K562 (cell line): Measurements from ENCODE around the gene MRPL41. TPM values are rescaled to one million over a fixed set of nuclear protein-coding genes. Genes with fewer than 3 reads are reported as not detected.
A peak's percentile ranks its signal among the peaks of the same experiment; 100 is the strongest.
"Not testable (repeated sequence)": the region's sequence is repeated elsewhere in the genome, so short reads cannot be mapped to it uniquely, and the experiment has no call there.

ENCODE experiments used
- ATAC-seq: fragments of 200-7000 bp; cut with Tn5 transposase; 3 replicates; pipeline ENCODE4 v1.9.1; 2020; ENCODE audit warnings: moderate library complexity
- BruUV-seq: library from RNA; stranded (reverse); fragments of 400-500 nt; replicated peaks from 2 replicates; lab custom pipeline; 2021; lab: Mats Ljungman, UMichigan
- CTCF ChIA-PET: fragments of 300-600 bp; formaldehyde crosslinking; extraction: SDS; loops from one replicate; lab custom pipeline; 2021; ENCODE audit warnings: low intra/inter-chr PET ratio; lab: Yijun Ruan, JAX
- POLR2A ChIA-PET: fragments of 300-600, 350-650 bp; sonication (Branson Sonifier 250); formaldehyde crosslinking; extraction: SDS; loops from one replicate; lab custom pipeline; 2021; ENCODE audit warnings: antibody characterized with exemption, inconsistent platforms; lab: Yijun Ruan, JAX
- DNase-seq, 4 experiments: peaks; one replicate each; pipeline versions ENCODE4 v3.0.0 to v3.0.0-alpha.2; 2011 to 2018; ENCODE audit warnings: low spot score in 3 of 4, mixed read lengths in 3 of 4; ENCODE audit errors: extremely low read depth in 1 of 4
- FAIRE-seq: peaks from 2 replicates; lab custom pipeline; 2011; peaks lifted over from hg19 to GRCh38; lab: Jason Lieb, UNC
- H2AFZ ChIP-seq: 2 replicates; pipeline ENCODE4 v1.6.0; 2011; ENCODE audit warnings: low read depth, low read length, control low read depth, inconsistent platforms
- H3K27ac ChIP-seq: fragments of 200-600 bp; 3 replicates; pipeline ENCODE4 v1.8.0; 2011; ENCODE audit warnings: low read depth, mild to moderate bottlenecking, control low read depth, inconsistent platforms, low read length, moderate library complexity, mixed read lengths; ENCODE audit errors: extremely low read depth
- H3K27me3 ChIP-seq, 2 experiments: fragments of 300-600 bp in 1 of 2; 2 replicates in 1 of 2; 3 replicates in 1 of 2; pipeline versions ENCODE4 v1.6.0 to v1.8.0; 2011; ENCODE audit warnings: inconsistent platforms in 2 of 2, low read length in 2 of 2, mild to moderate bottlenecking in 1 of 2, mixed read lengths in 1 of 2, moderate library complexity in 1 of 2; ENCODE audit not compliant: control insufficient read depth in 2 of 2, insufficient read depth in 2 of 2
- H3K36me3 ChIP-seq: fragments of 300-600 bp; 3 replicates; pipeline ENCODE4 v1.8.0; 2011; ENCODE audit warnings: mild to moderate bottlenecking, low read length, inconsistent platforms; ENCODE audit not compliant: control insufficient read depth, insufficient read depth
- H3K4me1 ChIP-seq, 2 experiments: fragments of 200-600 bp in 1 of 2; replicated peaks in 1 of 2; 2 replicates in 1 of 2; 3 replicates in 1 of 2; pipeline versions ENCODE4 v1.5.1 to v1.8.0; 2011; ENCODE audit warnings: inconsistent platforms in 2 of 2, low read length in 2 of 2, mild to moderate bottlenecking in 1 of 2, mixed read lengths in 1 of 2, moderate library complexity in 1 of 2; ENCODE audit not compliant: control insufficient read depth in 2 of 2, insufficient read depth in 2 of 2
- H3K4me2 ChIP-seq: 2 replicates; pipeline ENCODE4 v1.6.1; 2011; ENCODE audit warnings: low read length, control low read depth, inconsistent platforms, mixed read lengths; ENCODE audit not compliant: insufficient read depth
- H3K4me3 ChIP-seq: fragments of 200-600 bp; sonication (generic), shearing (Covaris generic); 2 replicates; pipeline ENCODE4 v1.5.1; 2016; ENCODE audit warnings: control low read depth, inconsistent platforms
- H3K79me2 ChIP-seq: fragments of 200-600 bp; 3 replicates; pipeline ENCODE4 v1.8.0; 2011; ENCODE audit warnings: low read length, inconsistent platforms; ENCODE audit not compliant: control insufficient read depth, insufficient read depth
- H3K9ac ChIP-seq, 2 experiments: 2 replicates each; pipeline versions ENCODE4 v1.6.0 to v1.6.1; 2011; ENCODE audit warnings: low read depth in 2 of 2, low read length in 2 of 2, control low read depth in 1 of 2, inconsistent platforms in 1 of 2, mild to moderate bottlenecking in 1 of 2, mixed read lengths in 1 of 2; ENCODE audit not compliant: insufficient read depth in 1 of 2
- H3K9me1 ChIP-seq: one replicate; pipeline ENCODE4 v1.6.0; 2011; ENCODE audit warnings: inconsistent platforms, mild to moderate bottlenecking, low read length, moderate library complexity; ENCODE audit not compliant: control insufficient read depth, insufficient read depth
- H3K9me3 ChIP-seq: replicated peaks from 2 replicates; pipeline ENCODE4 v1.5.1; 2011; ENCODE audit warnings: low read depth, low read length, inconsistent platforms; ENCODE audit not compliant: control insufficient read depth, insufficient read depth
- H4K20me1 ChIP-seq: replicated peaks from 2 replicates; pipeline ENCODE4 v1.6.1; 2011; ENCODE audit warnings: low read length, inconsistent platforms, mixed read lengths; ENCODE audit not compliant: control insufficient read depth, insufficient read depth
- CXXC5 ChIP-seq: fragments of 250-450 bp; sonication (Bioruptor Pico); IDR thresholded peaks from 2 replicates; pipeline ENCODE4 v1.8.0; 2022; ENCODE audit warnings: inconsistent platforms, mild to moderate bottlenecking, moderate library complexity
- HMBOX1 ChIP-seq: sonication (generic); IDR thresholded peaks from 2 replicates; pipeline ENCODE4 v1.6.1; 2016
- ZBTB33 ChIP-seq: sonication (generic); formaldehyde crosslinking; IDR thresholded peaks from 2 replicates; pipeline ENCODE4 v1.8.1; 2023; ENCODE audit warnings: mild to moderate bottlenecking, missing genetic modification reagents
- WGBS: fragments of 100-300 bp; shearing (Covaris generic); methylation state at CpG from one replicate; pipeline ENCODE4 v1.1.6; 2016; ENCODE audit warnings: low coverage, mixed read lengths; ENCODE audit not compliant: insufficient coverage; ENCODE audit errors: missing lambda C conversion rate; 5-methylcytosine and 5-hydroxymethylcytosine counted together
- in situ Hi-C: fragments of 300-500 bp; cut with MboI; formaldehyde crosslinking; loops from 4 replicates; pipeline ENCODE4 v1.15.0; 2018; ENCODE audit warnings: inconsistent platforms, mixed read lengths
- intact Hi-C: fragments of 100-400 bp; cut with micrococcal nuclease; formaldehyde crosslinking; loops from 2 replicates; pipeline ENCODE4 v1.14.2; 2022
- polyA plus RNA-seq, 8 experiments: library from polyadenylated mRNA; depleted of rRNA in 4 of 8; stranded (reverse) in 5 of 8; unstranded in 3 of 8; fragments of >200 nt; fragmentation: Nextera tagmentation in 2 of 8; fragmentation: Illumina TruSeq in 1 of 8; extraction: Ambion mirVana in 2 of 8; extraction: Trizol in 1 of 8; gene quantifications; 2 replicates each; pipeline versions ENCODE4 v1.2.1 to v1.2.3, GENCODE V29; 2011 to 2014; ENCODE audit warnings: inconsistent platforms in 1 of 8, missing spikeins in 1 of 8
- total RNA-seq, 7 experiments: library from RNA; depleted of rRNA in 6 of 7; stranded (reverse); fragments of >200 nt in 6 of 7; fragmentation: Illumina TruSeq in 2 of 7; extraction: Trizol in 2 of 7; gene quantifications; 2 replicates each; pipeline versions ENCODE4 v1.2.1 to v1.2.3, GENCODE V29; 2011 to 2021; ENCODE audit warnings: low replicate concordance in 1 of 7

The MRPL41 gene
- total and polyA plus RNA-seq, 9 of the 15 experiments (the other 6 are each of a cell fraction or from before 2014, with no cell fraction given), result 2.6 to 259 (median 21.6) TPM

GRCh38 chr9:137509198-137509597, 42.5 kb upstream of the MRPL41 start:
- Histone ChIP-seq H3K9me3 (no peaks in the 10 kb centered on the region), H4K20me1 (no peaks in the 10 kb centered on the region), H3K27ac (no peak overlapping the region), H3K4me3 (no peak overlapping the region), H3K79me2 (no peaks in the 10 kb centered on the region), H3K9ac (no peak overlapping the region), H3K4me2 (no peak overlapping the region), H3K27me3 (peaks cover 18 to 28% of the 10 kb centered on the region in 2 experiments; a peak in 4 of 5 replicates), H3K36me3 (no peaks in the 10 kb centered on the region), H3K9me1 (no peaks in the 10 kb centered on the region), H3K4me1 (peaks cover 13 to 40% of the 10 kb centered on the region in 2 experiments; a peak in 4 of 5 replicates), H2AFZ (no peak overlapping the region)
- BruUV-seq, result no TSS peak
- 68% methylated on average over 14 of the region's 14 CpGs for WGBS
- CTCF ChIA-PET, result no interaction called here
- no peak for FAIRE-seq
- POLR2A ChIA-PET, result interaction anchor here (0.6 to 1.2 kb wide), 5 partner anchors 11 to 36 kb away, joined by 3 to 4 read pairs (median 3); no protein-coding TSS in a partner anchor
- intact Hi-C loops (no loop called here), in situ Hi-C loops (no loop called here)
- no peak for ATAC-seq
- peak; percentile 59; the same call in 1 of the 2 replicates for TF ChIP-seq HMBOX1
- no peak for TF ChIP-seq CXXC5 (CRISPR knock-in tag)
- DNase-seq, result no peak

GRCh38 chr9:137511126-137511525, 40.6 kb upstream of the MRPL41 start:
- WGBS, result 74% methylated on average over 22 of the region's 22 CpGs
- ATAC-seq, CTCF ChIA-PET, intact Hi-C loops, BruUV-seq, H3K9me1 ChIP-seq, H3K36me3 ChIP-seq, H4K20me1 ChIP-seq, H3K9me3 ChIP-seq, H3K4me3 ChIP-seq, H3K79me2 ChIP-seq, POLR2A ChIA-PET, DNase-seq, in situ Hi-C loops: not testable (repeated sequence)
- H2AFZ ChIP-seq, result peak overlapping the region; percentile 93; the same call in 1 of the 2 replicates
- peaks cover 13 to 42% of the 10 kb centered on the region in 2 experiments; a peak in 4 of 5 replicates for H3K4me1 ChIP-seq
- peak; percentile 99 for TF ChIP-seq ZBTB33 (CRISPR knock-in tag)
- peak overlapping the region; percentile 62; the same call in 1 of the 2 replicates for H3K4me2 ChIP-seq
- H3K27me3 ChIP-seq, result peaks cover 9 to 11% of the 10 kb centered on the region in 2 experiments; a peak in 4 of 5 replicates
- FAIRE-seq, result peak; percentile 82
- peak overlapping the region; percentile 76 for H3K27ac ChIP-seq
- H3K9ac ChIP-seq, result peak overlapping the region; percentile 18 to 34; a peak in 2 of 4 replicates
